Measurements from ENCODE around the gene ZNF354C. TPM values are rescaled to one million over a fixed set of nuclear protein-coding genes. Genes with fewer than 3 reads are reported as not detected.

The ZNF354C gene
- total RNA-seq, 2 donors from 2014 or later: 3.9 to 4.9 TPM

- DNase-seq (no peak), ATAC-seq (no peak)
- intact Hi-C loops (cut with DNase I): no loop called here
Measured at GRCh38 chr5:179111267-179112207, 51.4 kb downstream of the ZNF354C start.

DNA sequence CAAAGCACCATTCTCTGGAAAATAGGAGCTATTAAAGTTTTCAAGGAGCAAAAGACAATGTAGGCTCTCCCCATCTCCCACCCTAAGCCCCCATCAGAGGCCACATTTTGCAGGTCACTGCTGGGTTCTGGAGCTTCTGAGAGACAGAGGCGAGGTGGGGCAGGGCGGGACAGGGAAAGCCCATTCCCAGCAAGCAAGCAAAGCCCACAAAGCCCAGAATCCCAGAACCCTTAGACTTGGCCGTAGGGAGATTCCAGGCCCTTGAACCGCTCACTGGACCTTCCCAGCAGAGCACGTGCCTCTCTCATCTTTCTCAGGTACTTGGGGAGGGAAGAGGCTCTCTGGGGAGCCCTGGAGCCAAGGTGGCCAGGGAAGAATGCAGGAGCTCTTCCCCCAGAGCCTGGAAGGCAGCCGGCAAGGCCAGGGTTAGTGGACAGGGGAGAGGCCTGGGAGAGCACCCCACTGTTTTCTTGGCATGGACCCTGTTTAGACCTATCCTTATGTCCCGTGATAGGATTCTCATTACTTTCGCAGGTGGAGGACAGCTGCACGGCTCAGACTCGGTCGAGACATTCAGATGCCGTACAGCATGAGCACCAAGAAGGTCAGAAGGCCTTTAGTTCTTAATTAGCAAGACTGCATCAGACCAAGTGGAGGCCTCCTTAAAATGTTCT lies 52.4 kb downstream of the ZNF354C start:
- ATAC-seq (no peak), DNase-seq (no peak)
- intact Hi-C loops (cut with DNase I): no loop called here

GRCh38 chr5:179113143-179113530 lies 53.0 kb downstream of the ZNF354C start:
- ATAC-seq: no peak
- no peak for DNase-seq
- intact Hi-C loops (cut with DNase I): no loop called here

- DNase-seq (no peak), ATAC-seq (no peak)
- intact Hi-C loops (cut with DNase I): no loop called here
Measured at GRCh38 chr5:179113945-179114641, 53.9 kb downstream of the ZNF354C start.

GRCh38 chr5:179114756-179115155 lies 54.6 kb downstream of the ZNF354C start:
- DNase-seq (no peak), ATAC-seq (no peak)
- intact Hi-C loops (cut with DNase I): no loop called here

- no peak for DNase-seq
- ATAC-seq: no peak
- intact Hi-C loops (cut with DNase I): no loop called here
Measured at GRCh38 chr5:179115307-179115706, 55.1 kb downstream of the ZNF354C start.

DNA sequence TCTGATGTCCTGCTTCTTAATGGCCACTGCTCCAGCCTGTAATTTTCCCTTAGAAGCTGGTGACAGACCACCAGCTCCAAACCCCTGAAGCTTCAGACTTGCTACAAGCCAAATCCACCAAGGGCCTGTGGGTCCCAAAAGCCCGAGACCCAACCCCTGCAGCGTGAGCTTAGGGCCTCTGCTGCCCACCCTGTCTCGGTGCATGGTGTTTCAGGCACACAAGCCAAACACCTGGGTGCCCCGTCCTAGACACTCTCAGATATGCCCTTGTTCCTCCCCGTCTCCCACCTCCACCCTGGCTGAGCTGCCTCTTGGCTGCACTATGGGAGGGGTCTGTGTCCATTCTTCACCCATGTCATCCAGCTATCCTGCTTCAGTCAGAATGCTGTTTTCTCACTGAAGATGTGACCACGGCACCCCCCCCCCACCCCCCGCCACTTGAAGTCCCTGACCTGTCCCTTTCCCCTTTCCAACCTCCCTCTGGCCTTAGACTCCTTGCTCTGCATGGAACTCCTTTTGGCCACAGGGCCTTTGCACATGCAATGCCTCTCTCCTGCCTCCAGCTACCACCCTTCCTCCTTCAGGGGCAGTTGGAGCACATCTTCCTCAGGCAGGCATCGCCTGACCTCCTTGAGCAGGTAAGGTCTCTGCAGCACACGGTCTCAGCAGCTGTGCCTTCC lies 55.8 kb downstream of the ZNF354C start:
- intact Hi-C loops (cut with DNase I): no loop called here

GRCh38 chr5:179118338-179118737 lies 58.2 kb downstream of the ZNF354C start:
- DNase-seq (no peak), ATAC-seq (no peak)
- intact Hi-C loops (cut with DNase I): no loop called here

More for the DNA sequence above, 55.8 kb downstream of the ZNF354C start:
- DNase-seq (no peak), ATAC-seq (no peak)

DNA sequence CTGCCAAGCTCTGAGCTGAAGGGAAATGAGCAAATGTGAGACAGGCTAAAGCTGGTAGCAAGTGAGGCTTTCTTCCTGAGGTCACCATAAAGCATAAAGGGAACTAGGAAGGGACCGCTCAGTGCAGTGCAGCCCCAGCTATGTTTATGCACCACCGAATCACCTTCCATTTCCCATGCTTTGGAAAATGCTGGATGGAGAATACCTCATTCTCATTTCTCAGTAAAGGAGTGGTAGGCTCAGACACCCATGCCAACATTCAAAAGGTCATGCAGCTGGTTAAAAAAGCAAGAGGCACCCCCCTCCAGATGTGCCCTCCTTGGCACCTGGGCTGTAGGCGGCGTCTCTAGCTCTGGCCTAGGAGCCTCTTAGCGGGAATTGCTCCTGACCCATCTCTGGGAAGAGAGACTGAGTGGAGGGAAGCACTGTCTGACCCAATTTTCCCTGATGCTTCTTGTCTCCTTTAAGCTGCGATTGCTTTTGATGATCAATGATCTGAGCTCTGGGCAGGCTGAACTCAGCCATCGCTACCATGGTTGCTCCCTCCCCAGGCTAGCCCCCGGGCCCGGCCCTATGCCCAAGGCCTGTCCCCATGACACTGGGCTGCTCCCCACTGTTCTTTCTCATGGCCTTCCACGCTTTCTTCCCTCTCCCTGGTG lies 58.7 kb downstream of the ZNF354C start:
- ATAC-seq (no peak), DNase-seq (no peak)
- intact Hi-C loops (cut with DNase I): no loop called here

DNA sequence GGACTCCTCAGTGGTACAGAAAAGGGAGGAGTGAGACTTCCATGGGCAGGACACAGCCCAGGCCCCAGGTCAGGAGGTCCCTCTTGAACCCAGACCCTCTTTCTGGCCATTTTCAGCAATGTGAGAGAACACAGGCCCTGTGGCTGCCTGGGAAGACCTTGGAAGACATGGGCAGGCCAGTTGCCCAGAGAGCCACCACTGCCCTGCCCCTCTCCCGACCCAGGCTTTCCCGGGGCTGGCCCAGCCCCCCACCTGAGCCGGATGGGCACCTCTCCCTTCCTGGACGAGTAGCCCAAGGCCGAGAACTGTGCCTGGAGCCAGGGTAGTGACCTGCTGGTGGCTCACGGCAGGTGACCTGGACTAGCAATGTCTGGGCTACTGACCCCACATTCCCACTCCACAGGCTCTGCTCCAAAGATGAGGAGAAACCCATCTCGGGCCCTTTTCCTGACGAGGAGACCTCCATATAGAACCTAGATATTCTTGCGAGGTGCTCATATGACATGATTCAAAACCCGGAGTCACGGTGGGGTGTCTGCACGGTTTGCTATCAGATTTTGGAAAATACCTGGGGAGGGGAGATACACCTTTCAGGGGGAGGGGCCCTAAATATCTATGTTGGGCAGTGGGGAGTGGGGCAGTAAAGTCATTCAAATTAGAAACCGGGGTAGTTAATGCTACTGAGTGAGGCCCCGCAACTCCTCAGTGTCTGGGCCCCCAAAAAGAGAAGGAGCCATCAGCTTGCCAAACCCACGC lies 59.4 kb downstream of the ZNF354C start:
- ATAC-seq: no peak
- no peak for DNase-seq
- intact Hi-C loops (cut with DNase I): no loop called here

- ATAC-seq (no peak), DNase-seq (no peak)
- intact Hi-C loops (cut with DNase I): no loop called here
Measured at GRCh38 chr5:179120421-179120861, 60.3 kb downstream of the ZNF354C start.

- ATAC-seq (no peak), DNase-seq (no peak)
- intact Hi-C loops (cut with DNase I): no loop called here
Measured at GRCh38 chr5:179120951-179121666, 60.9 kb downstream of the ZNF354C start.

GRCh38 chr5:179121667-179122111 lies 61.5 kb downstream of the ZNF354C start:
- intact Hi-C loops (cut with DNase I): no loop called here
- no peak for DNase-seq
- ATAC-seq: no peak

DNA sequence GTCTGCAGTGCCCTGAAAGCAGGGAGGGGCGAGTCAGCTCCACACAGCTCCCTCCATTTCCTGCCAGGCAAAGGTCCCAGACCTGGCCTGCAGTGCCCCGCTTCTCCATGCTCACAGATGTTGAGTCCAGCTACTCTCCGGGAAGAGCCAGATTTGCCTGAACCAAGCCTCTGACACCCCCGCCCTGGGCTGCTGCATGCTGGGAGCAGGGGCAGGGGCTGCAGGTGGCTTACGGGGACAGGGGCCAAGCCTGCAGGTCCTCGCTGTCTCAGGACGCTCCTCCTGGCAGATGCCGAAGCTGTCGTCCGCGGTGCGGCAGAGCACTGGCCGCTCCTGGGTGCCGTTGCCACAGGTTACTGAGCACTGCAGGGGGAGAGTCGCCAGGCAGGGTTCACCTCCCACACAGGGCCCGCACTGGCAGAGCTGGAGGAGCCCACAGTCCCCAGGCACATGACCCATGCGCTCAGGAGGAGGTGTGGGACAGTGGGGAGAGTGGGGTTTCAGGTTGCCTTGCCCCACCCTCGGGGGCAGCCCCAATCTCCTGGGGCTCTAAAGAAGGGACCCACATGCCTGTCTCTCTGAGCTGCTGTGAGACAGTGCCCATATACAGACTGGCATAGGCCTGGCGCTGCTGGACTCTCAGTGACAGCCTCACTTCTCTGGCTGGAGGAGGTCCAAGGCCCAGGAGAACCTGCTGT lies 62.4 kb downstream of the ZNF354C start:
- DNase-seq: no peak
- intact Hi-C loops (cut with DNase I): no loop called here
- ATAC-seq: no peak

DNA sequence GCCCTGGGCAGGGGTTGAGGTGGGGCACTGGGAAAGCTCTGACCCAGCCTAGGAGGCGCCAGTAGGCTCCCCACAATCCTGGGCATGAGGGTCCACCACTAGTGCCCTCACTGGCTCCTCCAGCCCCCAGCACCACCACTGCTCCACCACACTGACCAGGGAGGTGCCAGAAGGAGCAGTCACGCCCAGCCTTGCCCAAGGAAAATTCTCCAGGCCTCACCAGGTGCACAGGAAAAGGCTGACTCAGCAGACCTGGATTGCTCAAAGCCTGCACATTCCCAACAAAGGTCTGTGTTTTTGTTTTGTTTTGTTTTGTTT lies 62.9 kb downstream of the ZNF354C start:
- intact Hi-C loops (cut with DNase I): no loop called here
- no peak for ATAC-seq

DNA sequence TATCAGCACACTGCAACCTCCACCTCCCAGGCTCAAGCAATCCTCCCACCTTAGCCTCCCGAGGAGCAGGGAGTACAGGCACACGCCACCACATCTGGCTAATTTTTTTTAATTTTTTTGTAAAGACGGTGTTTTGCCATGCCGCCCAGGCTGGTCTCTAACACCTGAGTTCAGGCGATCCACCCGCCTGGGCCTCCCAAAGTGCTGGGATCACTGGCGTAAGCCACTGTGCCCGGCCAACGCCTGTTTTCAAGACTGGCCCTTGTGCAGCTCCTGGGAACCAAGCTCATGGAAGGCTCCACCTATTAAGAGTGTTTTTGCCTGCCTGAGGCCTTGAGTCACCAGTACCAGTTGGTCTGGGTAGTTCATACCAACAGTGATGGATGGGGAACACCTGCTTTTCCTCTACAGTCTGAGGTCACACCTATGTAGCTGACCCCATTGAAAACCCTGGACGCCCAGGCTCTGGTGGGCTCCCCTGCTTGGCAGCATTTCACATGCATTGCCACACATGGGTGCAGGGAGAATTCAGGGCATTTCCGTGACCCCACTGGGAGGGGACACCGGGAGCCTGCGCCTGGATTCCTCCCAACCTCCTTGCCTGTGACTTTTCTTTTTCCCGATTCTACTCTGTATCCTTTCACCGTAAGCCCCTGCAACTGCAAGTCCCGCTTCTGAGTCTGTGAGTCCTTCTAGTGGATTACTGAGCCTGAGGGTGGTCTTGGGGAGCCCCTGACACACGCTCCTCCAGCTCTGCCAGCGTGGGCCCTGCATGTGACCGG lies 63.5 kb downstream of the ZNF354C start:
- ATAC-seq (no peak), DNase-seq (no peak)
- intact Hi-C loops (cut with DNase I): no loop called here

More for the DNA sequence above, 62.9 kb downstream of the ZNF354C start:
- no peak for DNase-seq

Measured in left cardiac atrium (tissue), 4 donors.